ENCODE data around the gene LSM3.
"Not testable (repeated sequence)": the region's sequence is repeated elsewhere in the genome, so short reads cannot be mapped to it uniquely, and the experiment has no call there.

LSM3 gene

DNA sequence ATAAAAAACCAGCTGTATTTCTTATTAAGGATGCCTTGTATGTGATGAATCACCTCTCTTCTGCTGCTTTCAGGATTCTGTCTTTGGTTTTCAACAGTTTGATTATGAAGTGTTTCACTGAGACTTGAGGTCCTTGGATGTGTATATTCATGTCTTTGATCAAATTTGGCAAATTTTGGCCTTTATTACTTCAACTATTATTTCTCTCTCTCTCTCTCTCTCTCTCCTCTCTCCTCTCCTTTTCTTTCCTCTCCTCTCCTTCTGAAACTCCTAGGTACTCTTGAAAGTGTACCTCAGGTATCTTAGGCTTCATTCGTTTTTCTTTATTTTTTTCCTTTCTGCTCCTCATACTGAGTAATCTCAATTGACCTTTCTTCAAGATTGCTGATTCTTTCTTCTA, 43.3 kb downstream of the LSM3 start:
- Histone ChIP-seq H3K27ac (no peak overlapping the region), H3K4me3 (no peak overlapping the region)
- TF ChIP-seq, protein P1, sequence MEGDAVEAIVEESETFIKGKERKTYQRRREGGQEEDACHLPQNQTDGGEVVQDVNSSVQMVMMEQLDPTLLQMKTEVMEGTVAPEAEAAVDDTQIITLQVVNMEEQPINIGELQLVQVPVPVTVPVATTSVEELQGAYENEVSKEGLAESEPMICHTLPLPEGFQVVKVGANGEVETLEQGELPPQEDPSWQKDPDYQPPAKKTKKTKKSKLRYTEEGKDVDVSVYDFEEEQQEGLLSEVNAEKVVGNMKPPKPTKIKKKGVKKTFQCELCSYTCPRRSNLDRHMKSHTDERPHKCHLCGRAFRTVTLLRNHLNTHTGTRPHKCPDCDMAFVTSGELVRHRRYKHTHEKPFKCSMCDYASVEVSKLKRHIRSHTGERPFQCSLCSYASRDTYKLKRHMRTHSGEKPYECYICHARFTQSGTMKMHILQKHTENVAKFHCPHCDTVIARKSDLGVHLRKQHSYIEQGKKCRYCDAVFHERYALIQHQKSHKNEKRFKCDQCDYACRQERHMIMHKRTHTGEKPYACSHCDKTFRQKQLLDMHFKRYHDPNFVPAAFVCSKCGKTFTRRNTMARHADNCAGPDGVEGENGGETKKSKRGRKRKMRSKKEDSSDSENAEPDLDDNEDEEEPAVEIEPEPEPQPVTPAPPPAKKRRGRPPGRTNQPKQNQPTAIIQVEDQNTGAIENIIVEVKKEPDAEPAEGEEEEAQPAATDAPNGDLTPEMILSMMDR (IDR thresholded peaks at IDR 0.05) = no peak
- no peak for DNase-seq (ENCODE audit: low spot score)

- TF ChIP-seq, protein P1 (IDR thresholded peaks at IDR 0.05) = no peak
- H3K4me3 ChIP-seq = no peak overlapping the region
- no peak overlapping the region for H3K27ac ChIP-seq
- no peak for DNase-seq (ENCODE audit: low spot score)
These were observed 43.8 kb downstream of the LSM3 start for GRCh38 chr3:14222457-14222856.

GRCh38 chr3:14222900-14223594, 44.4 kb downstream of the LSM3 start:
- TF ChIP-seq, protein P1 (IDR thresholded peaks at IDR 0.05) = no peak
- Histone ChIP-seq H3K27ac (no peak overlapping the region), H3K4me3 (no peak overlapping the region)
- DNase-seq (ENCODE audit: low spot score) = no peak

DNA sequence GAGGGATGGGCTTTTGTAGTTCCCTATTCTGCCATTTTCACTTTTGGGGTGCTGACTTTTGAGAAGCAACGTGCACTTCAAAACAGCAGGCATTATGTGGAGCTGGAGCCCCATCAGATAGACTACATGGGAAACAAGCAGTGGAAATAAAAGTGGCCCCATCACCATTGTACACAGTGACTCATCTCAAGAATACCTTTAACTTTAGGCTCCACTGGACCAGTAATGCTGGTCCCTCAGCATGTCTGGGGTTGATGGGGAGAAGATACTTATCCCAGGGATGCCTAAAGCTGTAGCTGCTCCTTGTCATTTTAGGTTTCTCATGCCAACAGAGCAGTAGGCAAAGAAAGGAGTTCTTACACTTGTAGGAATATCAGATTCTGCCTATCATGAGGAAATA, 45.0 kb downstream of the LSM3 start:
- no peak for DNase-seq (ENCODE audit: low spot score)
- Histone ChIP-seq H3K27ac (no peak overlapping the region), H3K4me3 (no peak overlapping the region)
- TF ChIP-seq, protein P1 (IDR thresholded peaks at IDR 0.05) = no peak

GRCh38 chr3:14224895-14225294, 46.3 kb downstream of the LSM3 start:
- TF ChIP-seq, protein P1 (IDR thresholded peaks at IDR 0.05) = no peak
- Histone ChIP-seq H3K27ac (no peak overlapping the region), H3K4me3 (no peak overlapping the region)
- DNase-seq (ENCODE audit: low spot score) = no peak

- no peak for DNase-seq (ENCODE audit: low spot score)
- TF ChIP-seq, protein P1 (IDR thresholded peaks at IDR 0.05) = no peak
- Histone ChIP-seq H3K27ac (no peak overlapping the region), H3K4me3 (no peak overlapping the region)
These were observed 46.8 kb downstream of the LSM3 start for GRCh38 chr3:14225421-14225820.

- not testable (repeated sequence) for DNase-seq (ENCODE audit: low spot score)
These were observed 47.7 kb downstream of the LSM3 start for GRCh38 chr3:14226351-14226750.

More at GRCh38 chr3:14226351-14226750, 47.7 kb downstream of the LSM3 start:
- not testable (repeated sequence) for H3K27ac ChIP-seq, H3K4me3 ChIP-seq
